Transverse colon (tissue), 3 donors: ENCODE data around the gene EEF1AKMT4.

Experiments
- EP300 ChIP-seq: sonication (generic); formaldehyde crosslinking; IDR thresholded peaks from one replicate; pipeline ENCODE4 v1.6.1; 2017; ENCODE audit warnings: antibody characterized with exemption, low read depth
- POLR2A ChIP-seq: fragments of 450-650 bp; IDR thresholded peaks from one replicate; pipeline ENCODE4 v1.6.1; 2016; ENCODE audit warnings: antibody characterized with exemption, mild to moderate bottlenecking, moderate library complexity
- TF ChIP-seq, protein P1 (sequence below), 5 experiments: fragments of 200-600 bp in 3 of 5; fragments of 450-650 bp in 2 of 5; sonication (generic) in 3 of 5; IDR thresholded peaks; 1 replicate in 2 of 5; 2 replicates in 3 of 5; pipeline ENCODE4 v1.5.1; 2016 to 2017; ENCODE audit warnings: antibody characterized with exemption in 5 of 5, inconsistent platforms in 3 of 5, mild to moderate bottlenecking in 2 of 5, moderate library complexity in 1 of 5

DNA sequence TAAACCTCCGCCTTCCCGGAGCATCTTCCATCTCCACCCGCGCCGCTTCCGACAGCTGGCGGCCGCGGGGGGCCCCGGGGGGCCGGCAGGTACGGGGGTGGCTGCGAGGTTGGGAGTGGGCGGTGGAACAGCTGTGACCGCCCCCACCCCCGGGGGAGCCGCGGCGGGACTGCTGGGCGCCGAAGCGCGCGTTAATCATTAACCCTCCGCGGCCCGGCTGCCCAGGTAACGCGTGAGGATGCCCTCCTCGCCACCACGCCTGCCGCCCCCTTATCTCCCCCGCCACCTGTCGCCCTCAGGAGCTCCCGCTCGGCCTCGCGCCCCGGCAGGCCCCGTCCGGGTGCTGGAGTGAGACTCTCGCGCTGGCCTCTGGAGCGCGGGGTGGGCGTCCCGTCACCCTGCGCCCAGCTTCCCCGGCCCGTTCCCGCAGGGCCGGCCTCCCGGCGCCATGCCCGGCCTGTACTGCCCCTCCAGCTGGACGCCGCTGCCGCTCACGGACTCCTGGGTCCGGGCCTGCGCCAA is 19.3 kb upstream of the EEF1AKMT4 start:
- TF ChIP-seq, protein P1, sequence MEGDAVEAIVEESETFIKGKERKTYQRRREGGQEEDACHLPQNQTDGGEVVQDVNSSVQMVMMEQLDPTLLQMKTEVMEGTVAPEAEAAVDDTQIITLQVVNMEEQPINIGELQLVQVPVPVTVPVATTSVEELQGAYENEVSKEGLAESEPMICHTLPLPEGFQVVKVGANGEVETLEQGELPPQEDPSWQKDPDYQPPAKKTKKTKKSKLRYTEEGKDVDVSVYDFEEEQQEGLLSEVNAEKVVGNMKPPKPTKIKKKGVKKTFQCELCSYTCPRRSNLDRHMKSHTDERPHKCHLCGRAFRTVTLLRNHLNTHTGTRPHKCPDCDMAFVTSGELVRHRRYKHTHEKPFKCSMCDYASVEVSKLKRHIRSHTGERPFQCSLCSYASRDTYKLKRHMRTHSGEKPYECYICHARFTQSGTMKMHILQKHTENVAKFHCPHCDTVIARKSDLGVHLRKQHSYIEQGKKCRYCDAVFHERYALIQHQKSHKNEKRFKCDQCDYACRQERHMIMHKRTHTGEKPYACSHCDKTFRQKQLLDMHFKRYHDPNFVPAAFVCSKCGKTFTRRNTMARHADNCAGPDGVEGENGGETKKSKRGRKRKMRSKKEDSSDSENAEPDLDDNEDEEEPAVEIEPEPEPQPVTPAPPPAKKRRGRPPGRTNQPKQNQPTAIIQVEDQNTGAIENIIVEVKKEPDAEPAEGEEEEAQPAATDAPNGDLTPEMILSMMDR (IDR thresholded peaks at IDR 0.05) = no peak
- no peak for TF ChIP-seq POLR2A
- TF ChIP-seq EP300 = no peak
